SU-DHL-6 (cell line): ENCODE results near the gene USP6.
"Not testable (repeated sequence)": the region's sequence is repeated elsewhere in the genome, so short reads cannot be mapped to it uniquely, and the experiment has no call there.

Experiments used
- H2AFZ ChIP-seq: fragments of 200-600 bp; sonication (generic); 2 replicates; pipeline ENCODE4 v1.6.1; 2014; ENCODE audit warnings: low read depth, mild to moderate bottlenecking, moderate library complexity, mixed read lengths, antibody characterized with exemption, low read length; ENCODE audit not compliant: severe bottlenecking
- H3F3A ChIP-seq: fragments of 200-600 bp; shearing (Covaris generic); 2 replicates; pipeline ENCODE4 v1.6.0; 2016; ENCODE audit warnings: antibody characterized with exemption, mild to moderate bottlenecking; ENCODE audit not compliant: insufficient read depth
- H3K27ac ChIP-seq: fragments of 200-600 bp; sonication (generic); 2 replicates; pipeline ENCODE4 v1.5.1; 2016; ENCODE audit warnings: low read depth, mild to moderate bottlenecking, low read length, moderate library complexity, mixed read lengths
- H3K27me3 ChIP-seq: fragments of 200-600 bp; sonication (generic), shearing (Covaris generic); 2 replicates; pipeline ENCODE4 v1.6.0; 2014; ENCODE audit warnings: mild to moderate bottlenecking, low read length
- H3K36me3 ChIP-seq: fragments of 200-600 bp; sonication (generic); 2 replicates; pipeline ENCODE4 v1.6.1; 2014; ENCODE audit warnings: mild to moderate bottlenecking, low read length, mixed read lengths
- H3K4me2 ChIP-seq: fragments of 300-600, 200-600 bp; shearing (Covaris generic), sonication (generic); 2 replicates; pipeline ENCODE4 v1.6.0; 2014; ENCODE audit warnings: low read length, low read depth, mild to moderate bottlenecking; ENCODE audit not compliant: poor library complexity, severe bottlenecking
- H3K4me3 ChIP-seq: fragments of 200-600 bp; sonication (generic); 2 replicates; pipeline ENCODE4 v1.5.1; 2014; ENCODE audit warnings: antibody characterized with exemption, low read length, mild to moderate bottlenecking, mixed read lengths; ENCODE audit not compliant: insufficient read depth, poor library complexity, severe bottlenecking
- H3K79me2 ChIP-seq: fragments of 200-600 bp; sonication (generic); 2 replicates; pipeline ENCODE4 v1.6.1; 2014; ENCODE audit warnings: mild to moderate bottlenecking, low read length, moderate library complexity; ENCODE audit not compliant: insufficient read depth
- H3K9ac ChIP-seq: fragments of 200-600 bp; sonication (generic); 2 replicates; pipeline ENCODE4 v1.7.0; 2014; ENCODE audit warnings: mild to moderate bottlenecking, low read length
- H3K9me2 ChIP-seq: fragments of 200-600 bp; sonication (generic); replicated peaks from 2 replicates; pipeline ENCODE4 v1.6.1; 2014; ENCODE audit warnings: low read length; ENCODE audit not compliant: insufficient read depth
- H3K9me3 ChIP-seq: fragments of 200-600 bp; sonication (generic); 2 replicates; pipeline ENCODE4 v1.6.1; 2014; ENCODE audit warnings: low read length, mixed read lengths; ENCODE audit not compliant: insufficient read depth
- H4K20me1 ChIP-seq: fragments of 200-600 bp; sonication (generic); 2 replicates; pipeline ENCODE4 v1.6.1; 2014; ENCODE audit warnings: low read depth, mild to moderate bottlenecking, antibody characterized with exemption, low read length, moderate library complexity, mixed read lengths
- EZH2phosphoT487 ChIP-seq: fragments of 200-600 bp; sonication (generic), shearing (Covaris generic); conservative IDR thresholded peaks from 2 replicates; pipeline ENCODE4 v1.6.1; 2018; ENCODE audit warnings: mild to moderate bottlenecking, antibody characterized with exemption, low read length, moderate library complexity, mixed read lengths
- TF ChIP-seq, protein P1 (sequence below): fragments of 200-600 bp; sonication (generic); IDR thresholded peaks from one replicate; pipeline ENCODE4 v1.5.1; 2017; ENCODE audit warnings: antibody characterized with exemption, mild to moderate bottlenecking, low read length, moderate library complexity; ENCODE audit not compliant: insufficient read depth, poor library complexity, severe bottlenecking

Gene USP6

DNA sequence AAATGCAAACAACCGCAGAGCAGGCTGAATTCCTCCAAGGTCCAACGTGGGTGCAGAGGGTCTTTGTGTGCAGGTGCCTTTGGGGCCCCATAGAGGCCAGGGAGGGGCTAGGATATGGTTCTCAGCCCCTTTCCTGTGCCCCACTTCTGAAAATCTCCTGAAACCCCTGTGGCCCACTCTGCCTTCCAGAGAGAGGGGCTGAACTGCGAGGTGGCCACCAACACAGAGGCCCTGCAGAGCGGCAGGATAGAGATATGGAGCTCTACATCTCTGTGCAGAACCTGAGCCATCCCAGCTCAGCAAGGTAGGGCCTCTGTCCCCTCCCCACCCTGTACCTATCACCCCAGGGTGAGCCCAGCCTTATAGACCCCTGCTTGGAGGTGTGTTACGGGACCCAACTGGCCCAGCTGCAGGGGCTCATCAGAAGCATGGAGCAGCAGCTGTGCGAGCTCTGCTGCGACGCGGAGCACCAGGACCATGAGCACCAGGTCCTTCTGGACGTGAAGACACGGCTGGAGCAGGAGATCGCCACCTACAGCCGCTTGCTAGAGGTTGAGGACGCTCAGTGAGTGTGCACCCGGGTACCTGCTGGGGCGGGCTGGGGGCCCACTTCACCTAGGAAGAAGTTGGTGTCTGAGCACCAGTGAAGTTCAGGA lies 5.5 kb downstream of the USP6 start:
- no peaks in the 10 kb centered on the region for H3K79me2 ChIP-seq
- H3K4me2 ChIP-seq: no peak overlapping the region
- H3K36me3 ChIP-seq: no peaks in the 10 kb centered on the region
- no peak overlapping the region for H3K4me3 ChIP-seq
- no peaks in the 10 kb centered on the region for H3K27me3 ChIP-seq
- H2AFZ ChIP-seq: no peak overlapping the region
- H3K27ac ChIP-seq: no peak overlapping the region
- TF ChIP-seq EZH2phosphoT487: no peak
- TF ChIP-seq, protein P1, sequence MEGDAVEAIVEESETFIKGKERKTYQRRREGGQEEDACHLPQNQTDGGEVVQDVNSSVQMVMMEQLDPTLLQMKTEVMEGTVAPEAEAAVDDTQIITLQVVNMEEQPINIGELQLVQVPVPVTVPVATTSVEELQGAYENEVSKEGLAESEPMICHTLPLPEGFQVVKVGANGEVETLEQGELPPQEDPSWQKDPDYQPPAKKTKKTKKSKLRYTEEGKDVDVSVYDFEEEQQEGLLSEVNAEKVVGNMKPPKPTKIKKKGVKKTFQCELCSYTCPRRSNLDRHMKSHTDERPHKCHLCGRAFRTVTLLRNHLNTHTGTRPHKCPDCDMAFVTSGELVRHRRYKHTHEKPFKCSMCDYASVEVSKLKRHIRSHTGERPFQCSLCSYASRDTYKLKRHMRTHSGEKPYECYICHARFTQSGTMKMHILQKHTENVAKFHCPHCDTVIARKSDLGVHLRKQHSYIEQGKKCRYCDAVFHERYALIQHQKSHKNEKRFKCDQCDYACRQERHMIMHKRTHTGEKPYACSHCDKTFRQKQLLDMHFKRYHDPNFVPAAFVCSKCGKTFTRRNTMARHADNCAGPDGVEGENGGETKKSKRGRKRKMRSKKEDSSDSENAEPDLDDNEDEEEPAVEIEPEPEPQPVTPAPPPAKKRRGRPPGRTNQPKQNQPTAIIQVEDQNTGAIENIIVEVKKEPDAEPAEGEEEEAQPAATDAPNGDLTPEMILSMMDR: no peak
- H3K9ac ChIP-seq: no peak overlapping the region
- H4K20me1 ChIP-seq: no peaks in the 10 kb centered on the region
- no peaks in the 10 kb centered on the region for H3K9me2 ChIP-seq
- no peaks in the 10 kb centered on the region for H3F3A ChIP-seq
- no peaks in the 10 kb centered on the region for H3K9me3 ChIP-seq

DNA sequence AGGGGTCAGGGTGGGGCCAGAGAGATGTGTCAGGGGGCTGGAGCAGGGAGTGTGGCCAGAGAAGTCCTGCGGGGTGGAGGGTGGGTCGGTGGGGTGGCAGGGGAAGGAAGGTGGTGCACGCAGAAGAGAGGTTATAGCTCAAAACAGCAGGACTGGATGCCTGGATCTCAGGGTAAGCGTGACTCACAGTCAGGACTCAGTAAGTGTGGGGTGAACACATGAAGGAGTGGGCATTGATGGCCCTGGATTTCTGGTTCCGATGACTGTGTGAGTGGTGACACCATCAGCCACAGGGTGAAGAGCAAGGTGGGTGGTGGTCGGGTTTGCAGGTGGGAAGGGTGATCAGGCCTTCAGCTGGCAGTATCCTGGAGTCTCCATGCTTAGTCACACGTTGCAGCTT lies 6.2 kb downstream of the USP6 start:
- not testable (repeated sequence) for H3K9me2 ChIP-seq, H3K4me2 ChIP-seq, H3K79me2 ChIP-seq, H3K36me3 ChIP-seq, H3K9ac ChIP-seq, H3K9me3 ChIP-seq, H2AFZ ChIP-seq, H4K20me1 ChIP-seq, H3K27me3 ChIP-seq, H3F3A ChIP-seq, H3K27ac ChIP-seq, H3K4me3 ChIP-seq

DNA sequence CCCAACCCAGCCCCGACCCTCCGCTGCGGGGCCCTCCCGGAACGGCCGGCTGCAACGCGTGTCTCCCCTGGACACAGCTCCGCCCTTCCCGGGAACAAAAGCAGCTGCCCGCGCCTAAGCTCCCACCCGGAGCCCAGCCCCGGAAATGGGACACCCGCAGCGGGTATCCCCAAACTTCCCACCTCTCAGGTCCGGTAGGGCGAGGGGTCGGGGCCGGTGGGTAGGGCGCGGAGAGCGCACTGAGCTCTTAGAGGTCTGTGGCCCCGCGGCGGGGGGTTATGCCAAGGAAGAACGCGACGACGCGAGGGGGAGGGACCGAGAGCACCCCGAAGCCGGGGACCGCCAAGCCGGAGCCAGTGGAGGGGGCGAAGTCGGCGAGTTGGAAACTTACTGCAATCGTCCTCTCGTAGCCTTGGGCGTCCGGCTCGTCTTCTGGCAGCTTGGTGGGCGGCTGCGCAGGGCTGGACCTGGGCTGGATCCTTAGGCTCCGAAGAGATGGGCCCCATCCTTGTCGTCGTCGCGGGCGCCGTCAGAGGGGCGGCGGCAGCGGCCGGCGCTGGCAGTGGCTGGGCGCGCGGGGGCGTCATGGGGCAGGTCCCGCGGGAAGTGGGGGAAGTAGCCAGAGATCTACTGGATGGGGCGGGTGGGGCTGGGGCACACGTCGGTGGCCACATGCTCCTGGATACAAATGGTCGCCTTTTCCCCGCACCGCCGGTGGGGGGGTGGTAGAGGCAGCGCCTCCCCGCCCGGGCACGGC lies 6.9 kb downstream of the USP6 start:
- Histone ChIP-seq H2AFZ (no peak overlapping the region), H3K4me3 (no peak overlapping the region), H3K27ac (no peak overlapping the region), H3K9me2 (no peaks in the 10 kb centered on the region), H4K20me1 (no peaks in the 10 kb centered on the region), H3K79me2 (no peaks in the 10 kb centered on the region), H3K9me3 (no peaks in the 10 kb centered on the region), H3K9ac (no peak overlapping the region), H3K36me3 (no peaks in the 10 kb centered on the region), H3F3A (no peaks in the 10 kb centered on the region), H3K4me2 (no peak overlapping the region), H3K27me3 (no peaks in the 10 kb centered on the region)
- TF ChIP-seq, protein P1: no peak
- no peak for TF ChIP-seq EZH2phosphoT487
